ENCODE measurements around the gene SSR3. TPM values are rescaled to one million over a fixed set of nuclear protein-coding genes. Genes with fewer than 3 reads are reported as not detected.
"Not testable (repeated sequence)": the region's sequence is repeated elsewhere in the genome, so short reads cannot be mapped to it uniquely, and the experiment has no call there.

SSR3 gene
- 75.6 TPM for polyA plus RNA-seq (ENCODE audit: insufficient read length)

DNA sequence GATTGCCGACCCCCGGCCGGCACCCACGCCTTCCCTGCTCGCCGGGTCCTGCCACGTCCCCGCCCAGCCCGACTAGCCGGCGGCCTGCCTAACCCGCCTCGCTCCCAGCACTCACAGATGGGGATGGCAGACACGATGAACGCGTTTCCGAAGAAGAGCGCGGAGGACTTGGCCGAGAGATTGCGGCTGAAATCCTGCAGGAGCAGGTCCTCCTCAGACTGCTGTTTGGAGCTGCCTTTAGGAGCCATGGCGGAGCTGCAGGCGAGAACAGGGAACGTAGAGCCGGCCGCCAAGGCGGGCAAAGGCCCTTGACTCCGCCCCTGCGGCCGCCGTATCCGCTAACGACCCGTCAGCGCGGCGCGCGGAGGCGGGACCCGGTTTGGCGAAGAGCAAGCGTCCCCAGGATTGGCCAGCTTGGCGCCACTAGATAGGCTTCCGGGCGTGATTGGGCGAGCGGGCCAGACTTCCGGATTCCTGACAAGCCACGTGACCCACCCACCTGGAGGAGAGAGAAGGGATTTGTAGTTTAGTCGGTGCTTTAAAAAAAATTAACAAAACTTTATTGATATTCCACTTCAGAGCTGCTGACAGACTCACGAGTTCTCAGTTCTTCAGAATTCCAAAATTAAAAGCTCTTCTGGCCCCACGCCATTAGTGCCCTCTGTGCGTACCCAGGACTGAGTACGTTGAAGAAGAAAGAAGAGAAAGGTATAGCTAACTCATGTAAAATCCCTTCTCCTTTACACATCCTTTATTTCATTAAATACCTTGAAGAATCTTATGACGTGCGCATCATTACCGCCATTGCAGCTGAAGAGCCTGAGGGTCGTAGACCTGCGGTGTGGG lies at the start of gene SSR3:
TSS of gene SSR3 (minus strand) at position 276 of the 846 bp plus-strand sequence. CDS start at position 248, 28 bp downstream.
- DNase-seq = peak; percentile 99

DNA sequence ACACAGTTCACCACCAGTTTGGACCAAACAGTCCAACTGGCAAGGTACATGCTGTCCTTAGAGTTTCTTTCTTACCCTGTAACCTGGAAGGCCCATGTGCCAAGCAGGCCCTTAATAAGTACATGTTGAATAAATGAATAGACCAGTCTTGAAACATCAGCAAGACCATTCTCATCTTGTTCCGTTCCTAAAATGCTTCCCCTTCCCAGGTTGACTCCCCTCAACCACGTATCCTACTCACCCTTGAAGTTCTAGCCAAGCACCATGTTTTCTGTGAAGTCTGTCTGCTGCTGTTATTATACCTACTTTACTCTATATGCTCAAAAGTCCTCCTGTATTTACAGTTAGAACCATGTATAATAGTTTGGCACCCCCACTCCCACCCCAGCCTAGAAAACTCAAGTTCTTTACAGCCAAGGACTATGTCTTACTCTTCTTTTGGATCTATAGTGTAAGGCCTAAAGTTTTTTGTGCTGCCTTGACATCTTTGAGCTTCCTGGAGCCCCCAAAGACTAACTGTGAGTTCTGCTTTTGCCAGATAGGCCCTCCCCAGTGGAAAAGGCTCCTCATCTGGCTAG lies 49.2 kb upstream of the SSR3 start:
- no peak for DNase-seq

DNA sequence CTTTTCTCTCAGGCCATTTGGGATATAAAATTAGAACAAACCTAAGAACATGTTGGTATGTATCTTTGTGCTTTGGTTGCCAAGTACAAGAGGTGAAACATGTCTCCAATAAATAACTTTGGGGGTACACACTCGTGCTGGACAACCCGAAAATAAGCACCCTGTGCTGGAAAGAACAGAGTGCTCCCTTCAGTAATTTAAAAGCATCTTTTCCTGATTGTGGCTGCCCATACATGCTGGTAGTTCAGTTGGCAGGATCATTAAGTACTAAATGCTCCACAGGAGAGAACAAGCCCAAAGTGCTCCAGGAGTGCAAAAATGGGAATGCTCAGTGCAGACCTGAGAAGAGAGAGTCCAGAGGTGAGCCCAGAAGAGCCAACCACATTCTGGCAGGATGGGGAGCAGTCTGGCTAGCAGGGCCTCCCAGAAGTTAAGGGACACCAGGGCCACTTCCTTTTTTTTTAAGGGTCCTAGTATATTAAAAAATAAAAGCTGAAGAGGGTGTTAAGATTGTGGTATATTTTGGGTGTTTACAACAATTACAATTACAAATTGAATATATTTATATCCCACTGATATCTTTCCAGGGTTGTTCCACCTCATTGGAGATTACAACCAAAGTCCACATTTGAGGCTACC lies 48.6 kb upstream of the SSR3 start:
- no peak for DNase-seq

DNA sequence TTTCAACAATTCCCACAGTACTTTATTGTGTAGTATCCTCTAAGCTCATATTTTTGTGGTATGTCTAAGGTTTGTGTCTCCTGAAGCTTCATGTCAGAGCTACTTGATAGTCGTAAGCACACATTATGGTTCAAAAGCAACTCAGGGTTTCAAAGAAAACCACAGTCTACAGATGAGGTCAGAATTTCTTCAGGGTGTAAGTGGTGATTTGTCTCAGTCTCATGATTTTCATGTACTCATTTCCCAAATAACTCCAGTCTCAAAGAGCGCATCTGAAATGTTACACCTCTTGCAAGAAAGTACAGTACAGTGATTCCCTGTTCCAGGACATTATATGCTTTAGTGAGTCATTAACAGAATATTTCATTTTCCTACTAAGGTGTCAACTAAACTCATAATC lies 47.5 kb upstream of the SSR3 start:
- no peak for DNase-seq

DNA sequence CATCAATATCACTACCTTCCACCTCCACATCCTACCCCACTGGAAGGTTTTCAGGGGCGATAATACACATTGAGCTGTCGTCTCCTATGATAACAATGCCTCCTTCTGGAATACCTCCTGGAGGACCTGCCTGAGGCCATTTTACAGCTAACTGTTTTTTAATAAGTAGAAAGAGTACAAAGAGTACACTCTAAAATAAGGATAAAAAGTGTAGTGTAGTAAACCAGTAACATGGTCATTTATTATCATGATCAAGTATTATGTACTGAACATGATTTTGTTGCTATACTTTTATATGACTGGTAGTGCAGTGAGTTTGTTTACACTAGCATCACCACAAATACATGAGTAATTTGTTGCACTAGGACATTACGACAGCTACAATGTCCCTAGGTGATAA lies 46.6 kb upstream of the SSR3 start:
- no peak for DNase-seq

DNA sequence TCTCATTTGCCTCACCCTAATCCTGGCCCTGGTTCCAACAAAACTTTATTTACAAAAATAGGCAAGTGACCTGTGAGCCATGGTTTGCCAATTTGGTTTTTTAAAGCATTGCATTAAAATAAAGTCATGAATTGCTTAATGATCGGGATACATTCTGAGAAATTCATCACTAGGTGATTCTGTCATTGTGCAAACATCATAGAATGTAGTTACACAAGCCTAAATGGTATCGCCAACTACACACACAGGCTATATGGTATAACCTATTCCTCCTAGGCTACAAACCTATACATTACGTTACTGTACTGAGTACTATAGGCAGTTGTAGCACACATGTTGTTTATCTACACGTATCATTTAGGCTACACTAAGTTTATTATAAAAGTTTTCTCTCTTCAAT lies 45.9 kb upstream of the SSR3 start:
- no peak for DNase-seq

DNA sequence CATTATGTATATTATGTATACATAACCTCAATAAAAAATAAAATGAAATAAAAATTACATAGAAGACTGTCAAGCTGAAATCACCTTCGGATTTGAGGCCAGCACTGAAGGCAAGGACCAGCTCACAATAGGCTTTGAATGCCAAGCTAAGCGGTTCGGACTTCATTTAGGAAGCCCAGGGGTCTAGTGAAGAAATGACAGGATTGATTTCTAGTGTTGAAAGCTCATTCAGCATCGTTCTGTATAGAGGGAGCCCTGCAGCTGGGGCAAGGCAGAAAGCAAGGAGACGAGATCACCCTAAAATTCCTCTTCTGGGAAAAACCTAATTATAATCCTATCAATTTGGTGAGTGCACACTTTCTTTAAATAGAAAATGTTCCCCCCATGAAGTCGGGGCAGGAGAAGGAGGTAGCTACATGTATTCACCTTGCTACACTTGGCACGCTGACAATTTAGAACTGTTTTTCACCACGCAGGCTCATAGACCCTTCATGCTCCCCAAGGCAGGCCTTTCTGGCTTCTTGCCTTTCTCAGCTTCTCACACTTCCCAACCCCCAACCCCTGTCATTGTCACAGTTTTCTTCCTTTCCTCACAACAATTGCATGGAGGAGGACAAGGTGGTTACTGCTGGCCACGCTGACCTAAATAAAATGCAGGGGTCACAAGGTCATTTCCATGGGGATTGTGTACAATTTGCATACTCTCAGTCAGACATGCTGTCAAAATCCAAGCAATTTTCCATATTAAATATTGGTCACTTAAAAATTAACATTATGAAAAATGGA lies 44.4 kb upstream of the SSR3 start:
- no peak for DNase-seq

GRCh38 chr3:156598413-156598812 lies 43.5 kb upstream of the SSR3 start:
- no peak for DNase-seq

DNA sequence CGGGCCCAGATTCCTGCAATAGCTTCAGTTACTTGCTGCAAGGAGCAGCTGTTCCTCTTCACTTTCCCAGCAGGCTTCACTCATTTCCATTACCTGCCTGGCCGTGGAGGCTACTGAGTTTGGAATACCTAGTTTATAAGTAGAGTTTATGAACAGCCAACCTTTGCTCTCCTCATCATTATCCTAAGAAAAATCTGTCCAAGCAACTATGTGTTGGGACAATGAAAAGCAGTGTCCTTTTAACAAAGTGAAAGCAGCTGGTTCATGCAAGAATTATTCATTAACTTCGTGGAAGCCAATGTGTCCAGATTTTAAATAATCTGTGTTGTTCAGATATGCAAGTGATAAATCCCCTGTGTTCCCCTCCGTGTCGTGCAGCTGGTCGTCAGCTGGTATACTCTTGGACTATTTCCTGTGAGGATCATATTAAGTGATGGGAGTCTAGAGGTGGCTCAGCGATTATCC lies 39.3 kb upstream of the SSR3 start:
- DNase-seq = no peak

DNA sequence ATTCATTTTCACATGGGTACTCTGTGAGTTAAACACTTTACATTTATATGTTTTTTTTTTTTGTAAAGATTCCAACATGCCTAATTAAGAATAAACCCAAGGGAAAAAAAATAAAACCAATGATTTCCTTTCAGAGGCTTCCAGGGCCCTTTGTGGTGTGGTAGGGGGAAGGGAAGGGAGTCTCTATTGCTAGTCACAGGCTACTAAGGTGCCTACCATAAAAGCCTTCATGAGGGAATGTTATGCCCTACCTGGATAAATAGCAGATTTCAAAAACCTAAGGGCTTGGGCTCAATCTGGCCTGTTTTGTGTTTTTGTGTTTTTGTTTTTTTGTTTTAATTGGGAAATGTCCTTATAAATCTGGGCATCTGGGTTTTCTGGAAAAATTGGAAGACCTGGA lies 38.9 kb upstream of the SSR3 start:
- no peak for DNase-seq

- not testable (repeated sequence) for DNase-seq
Measured at GRCh38 chr3:156589806-156590205, 34.9 kb upstream of the SSR3 start.

GRCh38 chr3:156587760-156588069 lies 32.8 kb upstream of the SSR3 start:
- no peak for DNase-seq

DNA sequence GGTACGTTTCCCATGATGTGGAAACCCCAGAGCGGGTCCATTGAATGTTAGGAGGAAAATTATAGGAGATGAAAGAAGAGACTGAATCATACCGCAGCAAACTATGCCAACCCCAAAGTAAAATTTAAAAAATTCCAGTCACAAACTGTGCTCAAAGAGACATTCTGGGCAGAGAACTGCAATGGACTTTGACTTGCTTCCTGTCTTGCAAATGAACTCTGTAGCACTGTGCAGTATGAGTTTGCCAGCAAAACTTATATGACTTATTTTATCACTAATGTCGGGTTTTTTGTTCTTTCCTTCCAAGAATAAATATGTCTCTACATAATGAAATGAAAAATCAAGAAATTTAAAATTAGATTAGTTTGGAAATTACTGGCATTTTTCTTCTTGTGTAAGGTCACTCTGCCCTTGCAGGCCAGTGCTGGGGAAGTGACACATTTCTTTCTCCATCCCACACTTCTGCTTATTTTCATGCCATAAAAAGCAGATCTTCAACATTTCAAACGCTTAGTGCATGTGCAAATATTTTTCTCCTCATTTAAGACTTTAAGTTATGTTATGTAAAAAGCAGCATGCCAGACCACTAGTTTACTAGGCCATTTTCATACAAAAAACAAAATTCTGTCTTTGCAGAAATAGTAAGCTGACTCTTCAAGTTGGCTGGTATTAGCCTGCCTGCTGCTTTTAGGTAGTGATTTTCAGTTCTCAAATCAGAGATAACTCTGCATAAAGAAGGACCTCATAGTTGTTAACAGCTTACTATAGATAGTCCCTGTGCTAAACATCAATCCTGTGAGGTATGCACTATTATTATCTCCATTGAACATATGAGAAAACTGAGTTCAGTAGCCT lies 32.2 kb upstream of the SSR3 start:
- DNase-seq = no peak

DNA sequence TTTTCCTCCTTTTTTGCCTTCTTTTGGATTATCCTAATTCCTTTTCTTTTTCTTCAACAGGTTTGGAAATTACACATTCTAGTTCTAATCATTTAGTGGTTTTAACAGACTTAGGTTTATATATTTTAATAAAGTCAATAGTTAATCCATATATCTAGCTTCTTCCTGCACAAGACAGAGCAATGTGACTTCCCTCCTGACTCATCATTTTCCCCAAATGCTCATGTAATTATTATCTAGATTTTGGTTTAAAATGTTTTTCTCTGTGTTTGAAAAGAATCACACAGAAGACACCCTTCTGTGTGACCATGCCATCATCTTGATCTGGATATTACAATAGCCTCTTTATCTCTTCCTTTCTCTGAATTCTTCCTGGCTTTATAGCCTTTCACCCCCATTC lies 28.6 kb upstream of the SSR3 start:
- DNase-seq = no peak

GRCh38 chr3:156582532-156583183 lies 27.7 kb upstream of the SSR3 start:
- no peak for DNase-seq

DNA sequence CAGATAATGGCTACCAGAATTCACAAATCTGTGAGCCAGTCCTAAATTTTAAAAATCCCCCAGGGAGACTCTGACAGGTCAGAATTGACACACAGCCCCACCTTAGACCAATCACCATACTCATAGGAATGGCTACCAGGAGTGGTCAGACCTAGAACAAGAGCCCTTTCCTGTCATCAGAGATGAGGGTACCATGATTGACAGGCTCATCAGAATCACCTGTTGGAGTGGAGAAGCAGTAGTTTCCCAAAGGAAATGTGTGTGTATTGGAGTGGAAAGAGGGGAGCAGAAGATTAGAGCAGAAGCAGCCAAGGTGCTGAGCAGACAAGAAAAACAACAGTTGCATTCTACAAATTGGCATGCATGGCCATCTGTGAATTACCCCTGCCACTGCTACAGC lies 27.0 kb upstream of the SSR3 start:
- no peak for DNase-seq

DNA sequence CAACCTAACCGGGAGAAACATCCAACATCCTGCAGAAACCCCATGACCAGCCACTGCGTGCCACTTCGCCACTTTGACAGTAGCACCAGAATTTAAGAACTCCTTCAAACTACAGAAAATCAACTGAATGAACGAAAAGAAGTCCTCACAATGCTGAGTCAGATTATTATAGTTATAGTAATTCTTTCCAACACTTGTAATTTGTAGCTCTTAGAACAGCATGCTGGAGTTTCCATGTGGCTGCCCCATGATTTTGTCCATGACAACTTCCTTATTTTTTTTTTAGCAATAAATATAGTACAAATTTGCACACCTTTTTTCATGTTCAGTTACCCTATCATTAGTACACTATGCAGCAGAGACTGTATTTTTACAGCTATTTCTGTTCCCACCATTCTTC lies 26.1 kb upstream of the SSR3 start:
- DNase-seq = no peak

DNA sequence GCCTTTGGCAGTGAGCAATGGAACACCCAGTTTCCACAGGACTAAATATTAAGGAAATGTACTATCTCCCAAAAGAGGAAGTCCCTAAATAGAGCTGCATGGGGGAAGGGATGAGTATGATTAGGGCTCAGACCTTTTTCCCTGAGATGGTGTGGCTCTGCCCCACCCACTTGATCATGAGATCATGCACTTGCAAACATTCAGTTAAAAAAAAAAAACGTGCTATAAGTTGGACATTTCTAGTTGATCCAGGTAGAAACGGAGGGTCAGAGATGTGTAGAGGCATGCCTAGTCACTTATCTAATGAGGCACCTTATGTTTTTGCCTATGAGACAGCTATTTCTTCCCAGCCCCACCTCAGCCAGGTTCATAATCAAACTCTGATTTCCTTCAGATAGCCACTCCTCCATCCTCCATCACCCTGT lies 24.5 kb upstream of the SSR3 start:
- no peak for DNase-seq

GRCh38 chr3:156577736-156578135 lies 22.8 kb upstream of the SSR3 start:
- no peak for DNase-seq

DNA sequence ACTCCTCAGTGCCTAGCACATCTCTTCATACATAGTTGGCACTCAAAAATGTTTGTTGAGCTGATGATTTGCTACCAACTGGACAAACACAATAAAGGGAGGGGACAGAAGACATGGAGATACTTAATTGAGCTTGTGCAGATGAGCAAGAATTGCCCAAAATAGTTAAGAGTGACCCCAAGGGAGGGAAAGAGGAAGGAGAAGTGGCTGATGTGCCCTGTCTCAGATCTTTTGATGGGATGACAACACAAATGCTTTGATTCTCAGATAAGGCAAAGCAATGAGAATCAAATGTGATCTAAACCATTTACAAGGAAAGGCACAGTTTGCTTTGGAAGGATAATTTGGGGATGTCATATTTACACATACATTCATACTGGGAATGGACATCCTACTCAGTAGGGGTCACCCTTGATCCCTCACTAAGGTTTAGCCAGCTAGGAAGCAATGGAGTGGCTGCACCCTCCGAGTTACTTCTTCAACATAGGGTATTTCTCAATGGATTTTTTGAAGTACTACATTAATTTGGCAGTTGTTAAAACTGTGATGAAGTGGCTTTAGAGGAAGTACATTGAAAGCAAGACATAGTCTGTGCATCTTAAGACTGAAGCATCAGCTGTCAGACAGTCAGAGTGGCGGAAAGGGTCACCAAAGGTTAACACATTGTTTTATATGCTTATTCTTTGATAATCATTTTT lies 21.9 kb upstream of the SSR3 start:
- DNase-seq = no peak

DNA sequence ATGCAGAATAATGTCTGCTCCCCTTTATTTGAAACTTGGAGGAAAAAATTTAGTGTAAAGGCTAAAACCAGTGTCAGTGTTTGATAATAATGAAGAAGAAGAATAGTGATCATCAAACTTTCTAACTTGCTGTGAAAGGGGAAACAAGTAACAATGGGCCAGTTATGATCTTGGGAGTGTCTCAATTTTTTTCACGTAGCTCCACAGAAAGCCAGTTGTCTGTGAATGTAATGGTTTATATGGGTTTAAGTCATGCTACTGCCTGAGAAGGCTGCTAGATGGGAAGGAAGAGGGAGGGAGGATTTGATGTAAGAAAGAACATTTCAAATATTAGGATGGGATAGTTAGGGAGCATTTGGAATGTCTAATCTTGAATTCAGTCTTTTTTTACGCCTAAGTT lies 21.1 kb upstream of the SSR3 start:
- no peak for DNase-seq
